IMR-90 (cell line): ENCODE measurements around the gene SMARCC2. TPM values are rescaled to one million over a fixed set of nuclear protein-coding genes. Genes with fewer than 3 reads are reported as not detected.

ENCODE experiments used
- ATAC-seq: fragments of 200-7000 bp; cut with Tn5 transposase; 2 replicates; pipeline ENCODE4 v1.9.1; 2020; ENCODE audit warnings: low read depth, mild to moderate bottlenecking, moderate library complexity
- BruUV-seq: library from RNA; stranded (reverse); fragments of 400-500 nt; replicated peaks from 2 replicates; lab custom pipeline; 2021; lab: Mats Ljungman, UMichigan
- CTCF ChIA-PET: fragments of 300-600 bp; formaldehyde crosslinking; extraction: SDS; loops from one replicate; lab custom pipeline; 2021; ENCODE audit warnings: antibody characterized with exemption; lab: Yijun Ruan, JAX
- POLR2A ChIA-PET: fragments of 300-600 bp; sonication (Branson Sonifier 250); formaldehyde crosslinking; loops from one replicate; lab custom pipeline; 2022; ENCODE audit warnings: antibody characterized with exemption; ENCODE audit not compliant: unreplicated experiment; lab: Charles Lee
- DNase-seq: peaks from one replicate; pipeline ENCODE4 v3.0.0; 2013
- H2AFZ ChIP-seq: replicated peaks from 2 replicates; pipeline ENCODE3; 2013; ENCODE audit warnings: low read length, mild to moderate bottlenecking; ENCODE audit not compliant: poor library complexity
- H2AK5ac ChIP-seq: 2 replicates; pipeline ENCODE4 v1.6.1; 2013; ENCODE audit warnings: low read depth, low read length, inconsistent platforms
- H2AK9ac ChIP-seq: replicated peaks from 2 replicates; pipeline ENCODE3; 2013; ENCODE audit warnings: mild to moderate bottlenecking, low read depth, low read length, moderate library complexity; ENCODE audit not compliant: poor library complexity
- H2BK120ac ChIP-seq: 2 replicates; pipeline ENCODE4 v1.6.1; 2013; ENCODE audit warnings: low read depth, low read length, inconsistent platforms
- H2BK15ac ChIP-seq: 3 replicates; pipeline ENCODE4 v1.6.1; 2013; ENCODE audit warnings: low read depth, low read length, inconsistent platforms
- H2BK20ac ChIP-seq: 2 replicates; pipeline ENCODE4 v1.6.1; 2013; ENCODE audit warnings: low read depth, mild to moderate bottlenecking, inconsistent platforms, low read length, moderate library complexity
- H2BK5ac ChIP-seq: 2 replicates; pipeline ENCODE4 v1.6.1; 2013; ENCODE audit warnings: mild to moderate bottlenecking, low read depth, low read length, inconsistent platforms; ENCODE audit not compliant: poor library complexity, severe bottlenecking
- H3K14ac ChIP-seq: replicated peaks from 2 replicates; pipeline ENCODE4 v1.6.1; 2013; ENCODE audit warnings: low read depth, low read length, inconsistent platforms
- H3K18ac ChIP-seq: 2 replicates; pipeline ENCODE4 v1.6.1; 2013; ENCODE audit warnings: low read depth, low read length, control low read depth
- H3K23ac ChIP-seq: 2 replicates; pipeline ENCODE4 v1.6.1; 2013; ENCODE audit warnings: low read depth, low read length, inconsistent platforms
- H3K27ac ChIP-seq: 2 replicates; pipeline ENCODE4 v1.5.1; 2013; ENCODE audit warnings: mild to moderate bottlenecking, control low read depth, low read length; ENCODE audit not compliant: insufficient read depth
- H3K27me3 ChIP-seq: 2 replicates; pipeline ENCODE4 v1.6.1; 2013; ENCODE audit warnings: low read length; ENCODE audit not compliant: control insufficient read depth, insufficient read depth
- H3K36me3 ChIP-seq: 2 replicates; pipeline ENCODE4 v1.6.1; 2013; ENCODE audit warnings: low read length, mixed read lengths; ENCODE audit not compliant: control insufficient read depth, insufficient read depth
- H3K4ac ChIP-seq: 2 replicates; pipeline ENCODE4 v1.6.1; 2013; ENCODE audit warnings: low read depth, low read length, inconsistent platforms
- H3K4me1 ChIP-seq: 2 replicates; pipeline ENCODE4 v1.6.1; 2013; ENCODE audit warnings: low read length, mixed read lengths; ENCODE audit not compliant: control insufficient read depth, insufficient read depth
- H3K4me2 ChIP-seq: 2 replicates; pipeline ENCODE4 v1.6.1; 2013; ENCODE audit warnings: low read depth, mild to moderate bottlenecking, control low read depth, low read length, moderate library complexity
- H3K4me3 ChIP-seq: 2 replicates; pipeline ENCODE4 v1.5.1; 2013; ENCODE audit warnings: low read depth, mild to moderate bottlenecking, control low read depth, low read length, moderate library complexity; ENCODE audit not compliant: insufficient read depth
- H3K56ac ChIP-seq: 2 replicates; pipeline ENCODE4 v1.6.1; 2013; ENCODE audit warnings: low read length, inconsistent platforms; ENCODE audit not compliant: insufficient read depth; ENCODE audit errors: extremely low read depth
- H3K79me1 ChIP-seq, 2 experiments: 2 replicates each; pipeline ENCODE4 v1.6.1; 2013; ENCODE audit warnings: low read length in 2 of 2, inconsistent platforms in 1 of 2, low read depth in 1 of 2
- H3K9ac ChIP-seq: 2 replicates; pipeline ENCODE4 v1.6.1; 2013; ENCODE audit warnings: low read depth, low read length, control low read depth
- H3K9me1 ChIP-seq: 2 replicates; pipeline ENCODE4 v1.6.1; 2013; ENCODE audit warnings: low read length, inconsistent platforms; ENCODE audit not compliant: insufficient read depth
- H3K9me3 ChIP-seq: 2 replicates; pipeline ENCODE4 v1.6.1; 2013; ENCODE audit warnings: low read length; ENCODE audit not compliant: control insufficient read depth, insufficient read depth
- H4K20me1 ChIP-seq: 2 replicates; pipeline ENCODE4 v1.6.1; 2013; ENCODE audit warnings: low read length, inconsistent platforms; ENCODE audit not compliant: insufficient read depth
- H4K5ac ChIP-seq: 2 replicates; pipeline ENCODE4 v1.6.1; 2013; ENCODE audit warnings: mild to moderate bottlenecking, low read depth, low read length, control low read depth
- H4K8ac ChIP-seq, 2 experiments: 2 replicates each; pipeline ENCODE4 v1.6.1; 2013; ENCODE audit warnings: low read depth in 2 of 2, low read length in 2 of 2, control low read depth in 1 of 2, inconsistent platforms in 1 of 2
- H4K91ac ChIP-seq: 2 replicates; pipeline ENCODE4 v1.6.1; 2013; ENCODE audit warnings: low read depth, low read length, inconsistent platforms; ENCODE audit not compliant: insufficient read depth
- BHLHE40 ChIP-seq: fragments of 150-350 bp; IDR thresholded peaks from 2 replicates; pipeline ENCODE4 v1.6.1; 2016; ENCODE audit warnings: mild to moderate bottlenecking, low read depth, low read length
- CEBPB ChIP-seq: IDR thresholded peaks from 2 replicates; pipeline ENCODE4 v1.6.1; 2012; ENCODE audit warnings: low read depth, low read length, improper control_type of control experiment
- CTCF ChIP-seq: conservative IDR thresholded peaks from 2 replicates; pipeline ENCODE4 v1.5.1; 2012; ENCODE audit warnings: mild to moderate bottlenecking, low read depth, low read length, improper control_type of control experiment
- ELK1 ChIP-seq: fragments of 150-350 bp; IDR thresholded peaks from 2 replicates; pipeline ENCODE4 v1.6.1; 2016; ENCODE audit warnings: low read depth, mild to moderate bottlenecking, low read length, moderate library complexity, borderline replicate concordance
- MAFK ChIP-seq: IDR thresholded peaks from 2 replicates; pipeline ENCODE4 v1.6.1; 2012; ENCODE audit warnings: low read depth, low read length, improper control_type of control experiment
- NFE2L2 ChIP-seq: fragments of 150-350 bp; IDR thresholded peaks from 2 replicates; pipeline ENCODE4 v1.6.1; 2016; ENCODE audit warnings: low read depth, mild to moderate bottlenecking, low read length
- POLR2A ChIP-seq: IDR thresholded peaks from 2 replicates; pipeline ENCODE4 v1.6.1; 2012; ENCODE audit warnings: mild to moderate bottlenecking, low read depth, low read length
- RAD21 ChIP-seq: IDR thresholded peaks from 2 replicates; pipeline ENCODE4 v1.6.1; 2012; ENCODE audit warnings: low read length, improper control_type of control experiment
- RCOR1 ChIP-seq: IDR thresholded peaks from 2 replicates; pipeline ENCODE4 v1.6.1; 2012; ENCODE audit warnings: mild to moderate bottlenecking, low read length, improper control_type of control experiment; ENCODE audit not compliant: insufficient replicate concordance
- RFX5 ChIP-seq: IDR thresholded peaks from 2 replicates; pipeline ENCODE4 v1.8.0; 2012; ENCODE audit warnings: low read depth, mild to moderate bottlenecking, low read length, moderate library complexity
- SMC3 ChIP-seq: fragments of 150-350 bp; IDR thresholded peaks from 2 replicates; pipeline ENCODE4 v1.6.1; 2016; ENCODE audit warnings: low read depth, mild to moderate bottlenecking, antibody characterized with exemption, low read length, moderate library complexity
- USF2 ChIP-seq: fragments of 150-350 bp; IDR thresholded peaks from 2 replicates; pipeline ENCODE4 v1.6.1; 2017; ENCODE audit warnings: mild to moderate bottlenecking, antibody characterized with exemption, low read length, low read depth
- WGBS, 2 experiments: methylation state at CpG; one replicate each; pipeline versions ENCODE4 v1.1.5 to v1.1.7; 2013; ENCODE audit warnings: missing lambda C conversion rate in 2 of 2; ENCODE audit not compliant: insufficient read length in 1 of 2; ENCODE audit errors: extremely low coverage in 2 of 2; 5-methylcytosine and 5-hydroxymethylcytosine counted together
- dilution Hi-C: fragments of 300-500 bp; cut with HindIII; formaldehyde crosslinking; loops from one replicate; pipeline ENCODE4 v1.14.3; 2018; ENCODE audit warnings: low sequenced_read_pairs; ENCODE audit not compliant: unreplicated experiment
- in situ Hi-C: fragments of 300-500 bp; cut with MboI; formaldehyde crosslinking; loops from 3 replicates; pipeline ENCODE4 v1.14.3; 2019; ENCODE audit warnings: low sequenced_read_pairs, inconsistent platforms, mixed read lengths
- intact Hi-C: fragments of 100-400 bp; cut with micrococcal nuclease; formaldehyde crosslinking; loops from 2 replicates; pipeline ENCODE4 v1.10.0; 2022
- polyA plus RNA-seq, 3 experiments: library from polyadenylated mRNA; depleted of rRNA; stranded (reverse); fragments of >200 nt; gene quantifications; 2 replicates each; pipeline ENCODE4 v1.2.3, GENCODE V29; 2012; ENCODE audit warnings: low replicate concordance in 1 of 3
- total RNA-seq: library from RNA; depleted of rRNA; stranded (reverse); fragments of >200 nt; gene quantifications from 2 replicates; pipeline ENCODE4 v1.2.3, GENCODE V29; 2012

Gene SMARCC2
- total and polyA plus RNA-seq, 2 of the 4 experiments (the other 2 are of a cell fraction) = 42.3 to 43.8 TPM

DNA sequence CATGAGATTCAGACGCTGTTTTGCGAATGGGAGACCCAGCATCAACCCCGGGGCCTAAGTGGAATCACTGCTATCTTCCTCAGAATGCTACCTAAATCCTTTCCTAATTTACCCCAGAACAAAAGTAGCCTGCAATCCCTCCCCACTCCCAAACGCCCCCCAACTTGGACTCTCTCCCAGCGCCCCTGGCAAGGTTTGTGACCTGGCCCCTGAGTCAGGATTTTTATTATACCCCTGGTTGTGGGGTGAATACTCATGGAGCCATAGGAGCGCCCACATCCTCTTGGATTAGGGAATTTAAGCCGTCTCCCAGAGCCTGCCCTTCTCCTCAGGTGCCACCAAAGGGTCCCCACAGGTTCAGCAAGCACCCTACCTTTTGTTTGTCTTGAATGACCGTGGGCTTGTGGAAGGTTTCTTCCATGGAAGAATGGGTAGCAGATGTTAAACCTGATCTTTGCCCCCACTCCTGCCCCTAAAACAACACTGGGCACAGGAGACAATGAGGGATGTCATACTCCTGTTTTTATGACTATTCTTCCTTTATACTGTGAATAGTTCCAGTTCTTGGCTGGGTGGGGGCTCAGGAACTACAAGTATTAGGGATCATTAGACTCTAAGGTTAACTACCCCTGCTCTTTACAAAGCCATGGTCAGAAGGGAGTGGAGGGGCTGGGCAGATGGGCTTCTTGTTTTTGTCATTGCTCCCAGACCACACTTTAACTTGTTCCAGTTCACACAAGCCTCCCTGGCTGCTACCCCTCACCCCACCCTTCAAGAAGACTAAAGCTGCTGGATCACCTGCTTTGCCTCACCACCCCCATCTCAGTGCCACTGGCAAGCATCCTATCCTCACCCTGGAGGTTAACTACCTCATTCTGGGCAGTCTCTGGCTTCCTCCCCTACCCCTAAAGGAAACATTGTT is 36.3 kb downstream of the SMARCC2 start:
- peak overlapping the region; percentile 48 for H3K18ac ChIP-seq
- H2BK15ac ChIP-seq = no peak overlapping the region
- TF ChIP-seq NFE2L2 (no peak), ELK1 (no peak), POLR2A (no peak), RFX5 (no peak), SMC3 (no peak), CTCF (no peak), RAD21 (no peak), CEBPB (no peak), RCOR1 (no peak), BHLHE40 (no peak), USF2 (no peak), MAFK (no peak)
- dilution Hi-C loops (no loop called here), intact Hi-C loops (no loop called here), in situ Hi-C loops (no loop called here)
- peak overlapping the region; percentile 93 for H3K23ac ChIP-seq
- POLR2A ChIA-PET = no interaction called here
- peak overlapping the region; percentile 92 for H3K9ac ChIP-seq
- DNase-seq = no peak
- peak overlapping the region; percentile 98 for H3K14ac ChIP-seq
- peak overlapping the region; percentile 79 for H4K5ac ChIP-seq
- H2AK5ac ChIP-seq = peak overlapping the region; percentile 87
- peak overlapping the region; percentile 57 for H2BK120ac ChIP-seq
- CTCF ChIA-PET = interaction anchor here (1.0 kb wide), 1 partner anchor 36 kb away, joined by 3 read pairs; the partner anchor contains the start of gene SMARCC2
- H3K56ac ChIP-seq = peak overlapping the region; percentile 70; the same call in 1 of the 2 replicates
- H4K91ac ChIP-seq = peak overlapping the region; percentile 69
- peaks cover 13% of the 10 kb centered on the region for H3K4me1 ChIP-seq
- BruUV-seq = no TSS peak
- H3K9me1 ChIP-seq = peaks cover 14% of the 10 kb centered on the region
- H2BK20ac ChIP-seq = 0 out of 2 replicates have a peak overlapping the region, but pooled peaks have one; percentile 30
- peak overlapping the region; percentile 78 for H2BK5ac ChIP-seq
- H3K4me3 ChIP-seq = peak overlapping the region; percentile 66
- H3K36me3 ChIP-seq = peaks cover 7% of the 10 kb centered on the region
- H3K9me3 ChIP-seq = no peaks in the 10 kb centered on the region
- no CpG with 5 or more reads among the region's 8 CpGs for WGBS, 2 experiments
- H4K8ac ChIP-seq = peak overlapping the region; percentile 61 to 93
- H2AK9ac ChIP-seq = peak overlapping the region; percentile 100
- H2AFZ ChIP-seq = peak overlapping the region; percentile 93
- peak overlapping the region; percentile 73 for H3K27ac ChIP-seq
- H3K27me3 ChIP-seq = no peaks in the 10 kb centered on the region
- no peaks in the 10 kb centered on the region for H4K20me1 ChIP-seq
- H3K79me1 ChIP-seq = peaks cover 22 to 55% of the 10 kb centered on the region in 2 experiments
- ATAC-seq = peak; percentile 2
- H3K4ac ChIP-seq = peak overlapping the region; percentile 93
- peak overlapping the region; percentile 80 for H3K4me2 ChIP-seq
